ENCODE measurements around the gene NHSL2.
"Not testable (repeated sequence)": the region's sequence is repeated elsewhere in the genome, so short reads cannot be mapped to it uniquely, and the experiment has no call there.

Gene NHSL2

GRCh38 chrX:71927040-71927439 lies 16.4 kb downstream of the NHSL2 start:
- DNase-seq = no peak

- DNase-seq = no peak
Measured at GRCh38 chrX:71928856-71929255, 18.2 kb downstream of the NHSL2 start.

- DNase-seq = peak; percentile 16
Measured at GRCh38 chrX:71930298-71930697, 19.7 kb downstream of the NHSL2 start.

GRCh38 chrX:71935476-71935875 lies 24.8 kb downstream of the NHSL2 start:
- no peak for DNase-seq

- DNase-seq = no peak
Measured at GRCh38 chrX:71936632-71937031, 26.0 kb downstream of the NHSL2 start.

DNA sequence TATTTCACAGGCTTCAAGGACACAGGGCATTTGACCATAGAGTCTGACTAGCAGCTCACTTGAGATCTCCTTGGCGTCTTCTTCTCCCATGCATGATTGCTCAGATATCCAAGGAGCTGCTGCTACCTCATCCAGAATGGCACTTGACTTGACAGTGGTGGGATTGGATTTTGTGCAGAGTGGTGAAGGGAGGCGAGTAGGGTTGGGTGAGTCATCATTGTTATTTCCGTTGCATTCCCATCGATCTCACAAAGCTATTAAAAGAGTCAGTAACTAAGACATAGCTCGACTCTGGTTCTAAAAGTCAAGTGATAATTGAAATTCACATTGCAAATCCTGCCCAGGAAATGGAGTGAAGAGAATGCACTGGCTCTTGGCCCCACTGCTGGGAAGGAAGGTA lies 27.7 kb downstream of the NHSL2 start:
- no peak for DNase-seq

GRCh38 chrX:71941145-71941544 lies 30.5 kb downstream of the NHSL2 start:
- DNase-seq = no peak

GRCh38 chrX:71941776-71942175 lies 31.1 kb downstream of the NHSL2 start:
- DNase-seq = peak; percentile 60

GRCh38 chrX:71944369-71944768 lies 33.7 kb downstream of the NHSL2 start:
- DNase-seq = no peak

DNA sequence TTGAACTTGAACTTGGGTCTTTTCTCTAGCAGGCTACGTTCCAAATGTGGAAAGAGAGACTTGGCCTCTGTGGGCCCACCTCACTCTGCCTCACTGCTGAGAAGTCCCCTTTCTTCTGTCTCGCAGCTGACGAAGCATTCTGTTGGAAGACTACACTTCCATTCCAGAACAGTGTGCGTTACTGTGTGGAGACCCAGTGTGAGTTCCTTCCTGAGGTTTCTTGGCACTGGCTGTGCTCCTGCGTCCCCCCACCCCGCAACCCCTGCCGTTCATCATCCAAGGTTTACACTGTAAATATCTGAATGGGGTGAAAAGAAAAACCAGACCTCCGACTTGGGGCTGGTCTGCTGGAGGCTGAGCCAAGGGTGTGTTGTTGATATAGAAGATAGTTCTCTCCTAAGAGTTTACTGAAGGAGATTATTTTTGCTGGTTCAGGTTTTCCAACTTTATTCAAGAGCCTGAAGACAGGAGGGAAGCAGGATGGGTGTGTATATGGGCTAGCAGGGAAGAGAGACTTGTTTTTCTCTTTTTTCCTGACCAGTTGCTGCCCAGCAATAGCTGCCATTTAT lies 34.7 kb downstream of the NHSL2 start:
- no peak for DNase-seq

- no peak for DNase-seq
Measured at GRCh38 chrX:71949363-71949762, 38.7 kb downstream of the NHSL2 start.

- no peak for DNase-seq
Measured at GRCh38 chrX:71949844-71950445, 39.3 kb downstream of the NHSL2 start.

GRCh38 chrX:71953391-71953790 lies 42.7 kb downstream of the NHSL2 start:
- no peak for DNase-seq

DNA sequence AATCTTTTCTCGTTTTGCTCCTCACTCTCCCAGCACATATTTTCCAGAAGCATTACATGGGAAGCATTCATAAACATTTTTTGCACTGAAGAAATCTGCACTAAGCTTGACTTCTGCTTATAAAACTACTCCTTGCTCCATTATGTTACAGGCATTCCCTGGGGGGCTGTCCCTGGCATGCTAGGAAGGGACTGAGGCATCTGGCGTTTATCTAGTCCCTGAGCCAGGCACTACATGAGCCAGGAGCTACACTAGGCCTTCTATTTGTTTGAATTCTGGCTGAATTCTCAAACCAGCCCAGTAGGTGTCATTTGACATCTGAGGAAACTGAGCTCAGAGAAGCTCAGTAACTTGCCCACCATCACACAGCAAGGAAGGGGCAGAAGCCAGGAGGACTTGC lies 43.3 kb downstream of the NHSL2 start:
- no peak for DNase-seq

DNA sequence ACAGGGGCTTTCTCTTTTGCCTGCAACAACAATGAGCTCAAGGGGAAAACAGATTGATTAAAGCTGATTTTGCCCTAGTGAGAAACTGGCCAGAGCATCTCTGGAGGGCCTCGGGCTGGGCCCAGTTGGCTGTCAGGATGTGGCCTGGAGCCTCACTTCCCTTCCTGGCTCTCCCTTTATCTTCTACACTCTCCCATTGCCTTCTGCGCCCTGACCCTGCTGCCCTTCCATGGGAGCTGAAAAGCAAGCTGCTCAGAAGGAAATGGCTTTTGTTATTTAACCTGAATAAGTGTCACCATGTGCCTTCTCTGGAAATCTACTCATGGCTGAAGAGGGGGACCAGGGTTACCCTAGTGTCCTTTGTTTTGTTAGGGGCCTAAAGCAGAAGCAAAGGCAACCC lies 43.8 kb downstream of the NHSL2 start:
- DNase-seq = no peak

DNA sequence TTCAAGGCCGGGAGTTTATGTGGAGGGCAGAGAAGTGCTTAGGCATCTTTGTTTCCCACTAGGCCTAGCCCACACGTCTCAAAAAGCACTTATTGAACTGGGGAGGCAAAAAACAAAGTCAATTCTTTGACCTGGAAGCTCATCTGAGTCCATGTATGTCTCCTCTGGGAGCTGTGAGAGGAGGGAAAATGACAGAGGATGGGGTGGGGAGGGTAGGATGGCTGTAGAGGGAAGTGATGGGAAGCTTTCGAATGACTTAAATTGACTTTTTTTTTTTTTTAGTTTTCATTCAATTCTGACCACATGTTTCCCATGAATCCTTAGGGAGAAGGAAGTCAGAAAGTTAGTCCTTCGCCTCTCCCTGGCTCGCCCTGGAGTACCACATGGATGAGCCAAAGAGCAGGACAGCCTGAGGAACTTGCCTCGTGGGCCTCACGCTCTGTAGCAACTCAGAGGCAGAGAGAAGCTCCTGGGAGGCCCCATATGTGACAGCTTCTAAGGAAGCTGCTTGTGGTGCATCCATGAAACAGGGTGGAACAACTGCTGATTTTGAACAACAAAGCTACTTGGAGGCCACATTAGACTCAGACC lies 45.0 kb downstream of the NHSL2 start:
- DNase-seq = no peak

- DNase-seq = no peak
Measured at GRCh38 chrX:71958281-71958675, 47.6 kb downstream of the NHSL2 start.

DNA sequence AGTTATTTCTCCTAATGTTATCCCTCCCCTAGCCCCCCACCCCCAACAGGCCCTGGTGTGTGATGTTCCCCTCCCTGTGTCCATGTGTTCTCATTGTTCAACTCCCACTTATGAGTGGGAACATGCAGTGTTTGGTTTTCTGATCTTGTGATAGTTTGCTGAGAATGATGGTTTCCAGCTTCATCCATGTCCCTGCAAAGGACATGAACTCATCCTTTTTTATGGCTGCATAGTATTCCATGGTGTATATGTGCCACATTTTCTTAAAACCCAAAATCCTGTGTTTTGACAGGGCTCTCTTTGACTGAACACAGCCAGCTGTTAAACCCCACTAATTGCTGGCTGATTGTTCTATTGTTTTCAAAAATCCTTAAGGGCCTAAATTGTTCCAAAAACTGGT lies 53.5 kb downstream of the NHSL2 start:
- not testable (repeated sequence) for DNase-seq

DNA sequence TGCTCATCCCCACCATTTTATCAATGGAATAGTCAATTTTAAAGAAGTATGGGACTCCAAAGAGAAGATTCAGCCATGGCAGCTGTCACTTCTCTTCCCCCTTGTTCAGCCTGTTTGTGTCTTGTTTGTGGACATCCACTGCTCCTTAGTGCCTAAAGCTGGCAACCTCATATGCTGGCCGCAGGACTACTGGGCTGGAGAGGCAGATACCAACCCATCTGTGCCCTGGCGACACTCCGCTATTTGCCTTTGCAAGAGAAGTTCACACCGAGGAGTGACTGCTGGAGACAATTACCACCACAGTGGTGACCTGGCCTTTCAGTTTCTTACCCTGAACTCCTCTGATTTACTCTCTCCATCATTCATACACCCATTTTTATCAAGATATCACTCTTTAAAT lies 64.3 kb downstream of the NHSL2 start:
- no peak for DNase-seq

- no peak for DNase-seq
Measured at GRCh38 chrX:71976753-71977152, 66.1 kb downstream of the NHSL2 start.

GRCh38 chrX:71978164-71978563 lies 67.5 kb downstream of the NHSL2 start:
- no peak for DNase-seq

GRCh38 chrX:71989768-71990426 lies 79.3 kb downstream of the NHSL2 start:
- peak; percentile 18 for DNase-seq

DNA sequence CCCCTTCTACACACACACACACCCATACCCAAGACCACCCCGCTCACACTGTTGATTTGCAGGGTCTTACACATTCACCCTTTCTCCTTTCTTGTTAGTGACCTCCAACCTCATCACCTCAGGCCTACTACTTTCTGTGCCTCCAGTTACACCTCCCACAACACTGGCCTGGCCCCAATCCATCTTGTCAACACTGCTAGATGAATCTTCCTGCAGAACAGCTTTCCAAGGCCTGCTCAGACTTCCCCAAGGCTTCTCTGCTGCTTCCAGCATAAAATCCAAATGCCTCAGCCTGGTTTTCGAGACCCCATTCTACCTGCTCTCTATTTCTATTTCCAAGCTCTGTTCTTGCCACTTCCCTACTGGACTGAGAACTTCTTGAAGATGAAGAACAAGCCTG lies 79.9 kb downstream of the NHSL2 start:
- DNase-seq = no peak

GRCh38 chrX:71991164-71991563 lies 80.5 kb downstream of the NHSL2 start:
- DNase-seq = no peak

Data from NCI-H226 (cell line).